Measurements from ENCODE around the gene KIF6.

GRCh38 chr6:39753725-39754045 lies 28.5 kb upstream of the KIF6 start:
- TF ChIP-seq POLR2A (IDR thresholded peaks at IDR 0.05; ENCODE audit: low read depth) = no peak
- no peak for TF ChIP-seq CTCF (IDR thresholded peaks at IDR 0.05)
- no peak for TF ChIP-seq POLR2AphosphoS5 (IDR thresholded peaks at IDR 0.05)
- no peak for TF ChIP-seq EP300 (IDR thresholded peaks at IDR 0.05)

Data from esophagus muscularis mucosa (tissue), 4 donors.